Measurements from ENCODE around the gene VMO1. TPM values are rescaled to one million over a fixed set of nuclear protein-coding genes. Genes with fewer than 3 reads are reported as not detected.

Gene VMO1
- total RNA-seq, 1 donor from 2014 or later: 0.75 TPM

GRCh38 chr17:4788807-4789700, 2.9 kb upstream of the VMO1 start, which contains the start of gene GLTPD2:
Gene GLTPD2, plus strand, starts transcription at chr17:4788964. Its CDS starts 48 bp downstream, at chr17:4789012.
- Histone ChIP-seq H3K4me3 (ENCODE audit: insufficient read depth, low read depth, low read length) (peak within 1 kb of the TSS; percentile 60), H3K4me2 (ENCODE audit: low read length) (peak within 1 kb of the TSS; percentile 89), H3K27me3 (ENCODE audit: insufficient read depth, low read length) (peaks cover 26% of the 10 kb centered on the region), H3K79me2 (ENCODE audit: insufficient read depth, low read length) (no peaks in the 10 kb centered on the region), H3K9ac (ENCODE audit: low read length) (peak within 1 kb of the TSS; percentile 78), H3K9me3 (ENCODE audit: insufficient read depth, low read depth, low read length) (no peaks in the 10 kb centered on the region), H3K36me3 (ENCODE audit: insufficient read depth, low read length) (no peaks in the 10 kb centered on the region), H4K20me1 (ENCODE audit: insufficient read depth, low read length) (no peaks in the 10 kb centered on the region), H3K4me1 (ENCODE audit: insufficient read depth, low read length) (peaks cover 23% of the 10 kb centered on the region), H2AFZ (ENCODE audit: low read depth, low read length) (peak within 1 kb of the TSS; percentile 86), H3K27ac (ENCODE audit: low read depth, low read length) (no peak within 1 kb of the TSS)
- Mint-ChIP-seq H3K4me3 (ENCODE audit: unreplicated experiment) (peak within 1 kb of the TSS; percentile 81), H3K4me1 (ENCODE audit: low read depth, unreplicated experiment) (no peaks in the 10 kb centered on the region), H3K36me3 (ENCODE audit: low read depth, unreplicated experiment) (no peaks in the 10 kb centered on the region), H3K27ac (ENCODE audit: unreplicated experiment) (no peak within 1 kb of the TSS), H3K27me3 (ENCODE audit: low read depth, unreplicated experiment) (peaks cover 5% of the 10 kb centered on the region), H3K9me3 (ENCODE audit: unreplicated experiment) (peaks cover 2% of the 10 kb centered on the region)
- DNase-seq (ENCODE audit: low read depth) (no peak), FAIRE-seq (no peak)
- TF ChIP-seq EZH2 (IDR thresholded peaks at IDR 0.05; ENCODE audit: insufficient read depth, low read length) (peak; percentile 71), CTCF (IDR thresholded peaks at IDR 0.05; ENCODE audit: insufficient read depth, low read depth, low read length) (no peak)

GRCh38 chr17:4788159-4788806, 2.1 kb upstream of the VMO1 start:
- DNase-seq (ENCODE audit: low read depth): no peak
- peaks cover 2% of the 10 kb centered on the region for H3K9me3 Mint-ChIP-seq (ENCODE audit: unreplicated experiment)
- no peak for FAIRE-seq
- no peaks in the 10 kb centered on the region for H3K36me3 Mint-ChIP-seq (ENCODE audit: low read depth, unreplicated experiment)
- H3K4me1 Mint-ChIP-seq (ENCODE audit: low read depth, unreplicated experiment): no peaks in the 10 kb centered on the region
- no peak overlapping the region for H3K4me2 ChIP-seq (ENCODE audit: low read length)
- peaks cover 11% of the 10 kb centered on the region for H3K27me3 Mint-ChIP-seq (ENCODE audit: low read depth, unreplicated experiment)
- no peaks in the 10 kb centered on the region for H4K20me1 ChIP-seq (ENCODE audit: insufficient read depth, low read length)
- TF ChIP-seq EZH2 (IDR thresholded peaks at IDR 0.05; ENCODE audit: insufficient read depth, low read length): no peak
- TF ChIP-seq CTCF (IDR thresholded peaks at IDR 0.05; ENCODE audit: insufficient read depth, low read depth, low read length): no peak
- peaks cover 34% of the 10 kb centered on the region for H3K27me3 ChIP-seq (ENCODE audit: insufficient read depth, low read length)
- H3K79me2 ChIP-seq (ENCODE audit: insufficient read depth, low read length): no peaks in the 10 kb centered on the region
- H3K4me1 ChIP-seq (ENCODE audit: insufficient read depth, low read length): peaks cover 23% of the 10 kb centered on the region
- no peak overlapping the region for H3K9ac ChIP-seq (ENCODE audit: low read length)
- no peak overlapping the region for H3K4me3 ChIP-seq (ENCODE audit: insufficient read depth, low read depth, low read length)
- H2AFZ ChIP-seq (ENCODE audit: low read depth, low read length): no peak overlapping the region
- no peaks in the 10 kb centered on the region for H3K9me3 ChIP-seq (ENCODE audit: insufficient read depth, low read depth, low read length)
- H3K27ac ChIP-seq (ENCODE audit: low read depth, low read length): no peak overlapping the region
- H3K4me3 Mint-ChIP-seq (ENCODE audit: unreplicated experiment): peak overlapping the region; percentile 78
- no peak overlapping the region for H3K27ac Mint-ChIP-seq (ENCODE audit: unreplicated experiment)
- no peaks in the 10 kb centered on the region for H3K36me3 ChIP-seq (ENCODE audit: insufficient read depth, low read length)
